ENCODE measurements around the gene MRPS16.

MRPS16 gene

DNA sequence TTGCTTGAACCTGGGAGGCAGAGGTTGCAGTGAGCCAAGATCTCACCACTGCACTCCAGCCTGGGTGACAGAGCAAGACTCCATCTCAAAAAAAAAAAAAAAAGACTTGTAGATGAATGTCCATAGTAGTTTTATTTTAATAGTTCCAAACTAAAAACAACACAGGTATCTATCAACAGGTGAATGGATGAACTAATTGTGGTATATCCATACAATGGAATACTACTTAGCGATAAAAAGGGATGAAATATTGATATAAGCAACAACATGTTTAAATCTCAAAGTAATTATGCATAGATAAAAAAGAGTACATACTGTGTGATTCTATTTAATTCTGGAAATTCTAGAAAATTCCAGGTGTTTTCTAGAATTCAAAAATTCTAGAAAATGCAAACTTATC is 37.5 kb upstream of the MRPS16 start:
- H3K9ac ChIP-seq (ENCODE audit: low read length): no peak overlapping the region
- no peak overlapping the region for H3K27ac ChIP-seq (ENCODE audit: low read depth, low read length, poor library complexity, severe bottlenecking)
- no peak overlapping the region for H2AFZ ChIP-seq (ENCODE audit: low read length)
- no peaks in the 10 kb centered on the region for H3K36me3 ChIP-seq (ENCODE audit: insufficient read depth, low read length)
- no peaks in the 10 kb centered on the region for H3K9me2 ChIP-seq (ENCODE audit: low read depth, low read length)
- no peak for TF ChIP-seq EZH2 (IDR thresholded peaks at IDR 0.05; ENCODE audit: borderline replicate concordance, low read length)
- TF ChIP-seq, protein P1, sequence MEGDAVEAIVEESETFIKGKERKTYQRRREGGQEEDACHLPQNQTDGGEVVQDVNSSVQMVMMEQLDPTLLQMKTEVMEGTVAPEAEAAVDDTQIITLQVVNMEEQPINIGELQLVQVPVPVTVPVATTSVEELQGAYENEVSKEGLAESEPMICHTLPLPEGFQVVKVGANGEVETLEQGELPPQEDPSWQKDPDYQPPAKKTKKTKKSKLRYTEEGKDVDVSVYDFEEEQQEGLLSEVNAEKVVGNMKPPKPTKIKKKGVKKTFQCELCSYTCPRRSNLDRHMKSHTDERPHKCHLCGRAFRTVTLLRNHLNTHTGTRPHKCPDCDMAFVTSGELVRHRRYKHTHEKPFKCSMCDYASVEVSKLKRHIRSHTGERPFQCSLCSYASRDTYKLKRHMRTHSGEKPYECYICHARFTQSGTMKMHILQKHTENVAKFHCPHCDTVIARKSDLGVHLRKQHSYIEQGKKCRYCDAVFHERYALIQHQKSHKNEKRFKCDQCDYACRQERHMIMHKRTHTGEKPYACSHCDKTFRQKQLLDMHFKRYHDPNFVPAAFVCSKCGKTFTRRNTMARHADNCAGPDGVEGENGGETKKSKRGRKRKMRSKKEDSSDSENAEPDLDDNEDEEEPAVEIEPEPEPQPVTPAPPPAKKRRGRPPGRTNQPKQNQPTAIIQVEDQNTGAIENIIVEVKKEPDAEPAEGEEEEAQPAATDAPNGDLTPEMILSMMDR (IDR thresholded peaks at IDR 0.05; ENCODE audit: low read length): no peak
- no peak overlapping the region for H3K4me2 ChIP-seq (ENCODE audit: low read length)
- no peaks in the 10 kb centered on the region for H3F3A ChIP-seq (ENCODE audit: insufficient read depth, low read length)
- no peak overlapping the region for H3K4me3 ChIP-seq (ENCODE audit: low read depth, low read length, poor library complexity, severe bottlenecking)
- H4K20me1 ChIP-seq (ENCODE audit: insufficient read depth, low read length): no peaks in the 10 kb centered on the region
- H3K9me3 ChIP-seq (ENCODE audit: low read length): 0 out of 2 replicates have a peak, but pooled peaks cover 3% of the 10 kb centered on the region
- no peaks in the 10 kb centered on the region for H3K27me3 ChIP-seq (ENCODE audit: insufficient read depth, low read length)
- H3K79me2 ChIP-seq (ENCODE audit: insufficient read depth, low read length): no peaks in the 10 kb centered on the region
- no peaks in the 10 kb centered on the region for H3K4me1 ChIP-seq (ENCODE audit: insufficient read depth, low read length, severe bottlenecking)

- H3K9ac ChIP-seq (ENCODE audit: low read length): no peak overlapping the region
- H3K9me2 ChIP-seq (ENCODE audit: low read depth, low read length): no peaks in the 10 kb centered on the region
- no peak for TF ChIP-seq EZH2 (IDR thresholded peaks at IDR 0.05; ENCODE audit: borderline replicate concordance, low read length)
- TF ChIP-seq, protein P1 (IDR thresholded peaks at IDR 0.05; ENCODE audit: low read length): no peak
- H3K9me3 ChIP-seq (ENCODE audit: low read length): 0 out of 2 replicates have a peak, but pooled peaks cover 3% of the 10 kb centered on the region
- no peaks in the 10 kb centered on the region for H3K36me3 ChIP-seq (ENCODE audit: insufficient read depth, low read length)
- no peaks in the 10 kb centered on the region for H3K79me2 ChIP-seq (ENCODE audit: insufficient read depth, low read length)
- no peak overlapping the region for H2AFZ ChIP-seq (ENCODE audit: low read length)
- H3K4me1 ChIP-seq (ENCODE audit: insufficient read depth, low read length, severe bottlenecking): no peaks in the 10 kb centered on the region
- no peaks in the 10 kb centered on the region for H3K27me3 ChIP-seq (ENCODE audit: insufficient read depth, low read length)
- no peaks in the 10 kb centered on the region for H4K20me1 ChIP-seq (ENCODE audit: insufficient read depth, low read length)
- H3K4me2 ChIP-seq (ENCODE audit: low read length): no peak overlapping the region
- H3K4me3 ChIP-seq (ENCODE audit: low read depth, low read length, poor library complexity, severe bottlenecking): no peak overlapping the region
- no peak overlapping the region for H3K27ac ChIP-seq (ENCODE audit: low read depth, low read length, poor library complexity, severe bottlenecking)
- H3F3A ChIP-seq (ENCODE audit: insufficient read depth, low read length): no peaks in the 10 kb centered on the region
These were observed 35.0 kb upstream of the MRPS16 start for GRCh38 chr10:73287441-73287840.

GRCh38 chr10:73281097-73281496 is 28.7 kb upstream of the MRPS16 start:
- Histone ChIP-seq H3K36me3 (ENCODE audit: insufficient read depth, low read length) (no peaks in the 10 kb centered on the region), H4K20me1 (ENCODE audit: insufficient read depth, low read length) (no peaks in the 10 kb centered on the region), H3K4me3 (ENCODE audit: low read depth, low read length, poor library complexity, severe bottlenecking) (no peak overlapping the region), H3K4me1 (ENCODE audit: insufficient read depth, low read length, severe bottlenecking) (no peaks in the 10 kb centered on the region), H3K9ac (ENCODE audit: low read length) (no peak overlapping the region), H3K79me2 (ENCODE audit: insufficient read depth, low read length) (no peaks in the 10 kb centered on the region), H3K4me2 (ENCODE audit: low read length) (no peak overlapping the region), H3K27me3 (ENCODE audit: insufficient read depth, low read length) (no peaks in the 10 kb centered on the region), H3K9me3 (ENCODE audit: low read length) (no peaks in the 10 kb centered on the region), H3F3A (ENCODE audit: insufficient read depth, low read length) (no peaks in the 10 kb centered on the region), H3K27ac (ENCODE audit: low read depth, low read length, poor library complexity, severe bottlenecking) (no peak overlapping the region), H2AFZ (ENCODE audit: low read length) (no peak overlapping the region), H3K9me2 (ENCODE audit: low read depth, low read length) (no peaks in the 10 kb centered on the region)
- no peak for TF ChIP-seq EZH2 (IDR thresholded peaks at IDR 0.05; ENCODE audit: borderline replicate concordance, low read length)
- TF ChIP-seq, protein P1 (IDR thresholded peaks at IDR 0.05; ENCODE audit: low read length): no peak

All from OCI-LY1 (cell line).